Endothelial cell of umbilical vein (primary cell): ENCODE results near the gene PDCD1LG2. TPM values are rescaled to one million over a fixed set of nuclear protein-coding genes. Genes with fewer than 3 reads are reported as not detected.
A peak's percentile ranks its signal among the peaks of the same experiment; 100 is the strongest.
"Not testable (repeated sequence)": the region's sequence is repeated elsewhere in the genome, so short reads cannot be mapped to it uniquely, and the experiment has no call there.

Experiments
- Bru-seq: library from RNA; stranded (reverse); fragments of 400-500 nt; gene quantifications from one replicate; lab custom pipeline; 2021; lab: Mats Ljungman, UMichigan
- BruChase-seq, 2 experiments: library from RNA; stranded (reverse); fragments of 400-500 nt; gene quantifications; one replicate each; lab custom pipeline; 2021; lab: Mats Ljungman, UMichigan
- BruUV-seq: library from RNA; stranded (reverse); fragments of 400-500 nt; replicated peaks from 2 replicates; lab custom pipeline; 2021; lab: Mats Ljungman, UMichigan
- CTCF ChIA-PET: fragments of 300-600, 350-600 bp; sonication (Branson Sonifier 250); formaldehyde crosslinking; loops from one replicate; lab custom pipeline; 2021; ENCODE audit warnings: antibody characterized with exemption, inconsistent platforms; lab: Charles Lee
- POLR2A ChIA-PET: fragments of 300-600, 350-600 bp; sonication (Branson Sonifier 250); formaldehyde crosslinking; loops from one replicate; lab custom pipeline; 2021; ENCODE audit warnings: antibody characterized with exemption, inconsistent platforms; lab: Charles Lee
- DNase-seq: peaks from one replicate; pipeline ENCODE4 v3.0.0-alpha.2; 2011; ENCODE audit warnings: low read depth, low spot score
- FAIRE-seq: peaks from 2 replicates; lab custom pipeline; 2011; peaks lifted over from hg19 to GRCh38; lab: Jason Lieb, UNC
- H2AFZ ChIP-seq: 2 replicates; pipeline ENCODE4 v1.6.0; 2012; ENCODE audit warnings: low read depth, low read length, control low read depth, inconsistent platforms
- H3K27ac ChIP-seq: 2 replicates; pipeline ENCODE4 v1.5.1; 2011; ENCODE audit warnings: low read depth, mild to moderate bottlenecking, control low read depth, low read length, moderate library complexity; ENCODE audit not compliant: insufficient read depth
- H3K27me3 ChIP-seq, 2 experiments: 2 replicates each; pipeline versions ENCODE4 v1.6.0 to v1.6.1; 2011; ENCODE audit warnings: low read length in 2 of 2, mixed read lengths in 1 of 2; ENCODE audit not compliant: control insufficient read depth in 2 of 2, insufficient read depth in 2 of 2
- H3K36me3 ChIP-seq, 2 experiments: 2 replicates in 1 of 2; 3 replicates in 1 of 2; pipeline ENCODE4 v1.5.1; 2011; ENCODE audit warnings: low read length in 2 of 2, mild to moderate bottlenecking in 1 of 2, moderate library complexity in 1 of 2; ENCODE audit not compliant: control insufficient read depth in 2 of 2, insufficient read depth in 2 of 2; ENCODE audit errors: extremely low read depth in 1 of 2
- H3K4me1 ChIP-seq: 3 replicates; pipeline ENCODE4 v1.5.1; 2011; ENCODE audit warnings: mild to moderate bottlenecking, low read length; ENCODE audit not compliant: control insufficient read depth, insufficient read depth; ENCODE audit errors: extremely low read depth
- H3K4me2 ChIP-seq: 2 replicates; pipeline ENCODE4 v1.6.1; 2011; ENCODE audit warnings: low read length, control low read depth, mixed read lengths; ENCODE audit not compliant: insufficient read depth
- H3K4me3 ChIP-seq, 3 experiments: fragments of 200-600 bp in 1 of 3; sonication (generic), shearing (Covaris generic) in 1 of 3; replicated peaks in 1 of 3; 2 replicates each; pipeline ENCODE4 v1.5.1; 2011 to 2016; ENCODE audit warnings: control low read depth in 3 of 3, low read length in 3 of 3, mild to moderate bottlenecking in 2 of 3, inconsistent platforms in 1 of 3, low read depth in 1 of 3, moderate library complexity in 1 of 3; ENCODE audit not compliant: insufficient read depth in 1 of 3
- H3K79me2 ChIP-seq: 2 replicates; pipeline ENCODE4 v1.6.0; 2012; ENCODE audit warnings: low read length, inconsistent platforms; ENCODE audit not compliant: control insufficient read depth, insufficient read depth
- H3K9ac ChIP-seq: replicated peaks from 2 replicates; pipeline ENCODE3; 2011; ENCODE audit warnings: low read length, control low read depth; ENCODE audit not compliant: insufficient read depth; ENCODE audit errors: extremely low read depth
- H3K9me1 ChIP-seq: replicated peaks from 3 replicates; pipeline ENCODE4 v1.6.0; 2011; ENCODE audit warnings: mild to moderate bottlenecking, low read length; ENCODE audit not compliant: control insufficient read depth, insufficient read depth; ENCODE audit errors: extremely low read depth
- H3K9me3 ChIP-seq: replicated peaks from 2 replicates; pipeline ENCODE4 v1.5.1; 2012; ENCODE audit warnings: low read length, inconsistent platforms; ENCODE audit not compliant: control insufficient read depth, insufficient read depth
- H4K20me1 ChIP-seq: replicated peaks from 2 replicates; pipeline ENCODE3; 2011; ENCODE audit warnings: mild to moderate bottlenecking, low read length; ENCODE audit not compliant: control insufficient read depth, insufficient read depth; ENCODE audit errors: extremely low read depth
- EZH2 ChIP-seq: IDR thresholded peaks from 2 replicates; pipeline ENCODE4 v1.6.1; 2012; ENCODE audit warnings: borderline replicate concordance, low read depth, mild to moderate bottlenecking, moderate library complexity, low read length, inconsistent platforms; ENCODE audit not compliant: severe bottlenecking
- POLR2A ChIP-seq: IDR thresholded peaks from 2 replicates; pipeline ENCODE4 v1.6.1; 2012; ENCODE audit warnings: low read depth, mild to moderate bottlenecking, control low read depth, low read length
- POLR2AphosphoS5 ChIP-seq: IDR thresholded peaks from 2 replicates; pipeline ENCODE4 v1.6.1; 2012; ENCODE audit warnings: low read depth, mild to moderate bottlenecking, control low read depth, low read length, moderate library complexity; ENCODE audit not compliant: insufficient read depth
- dilution Hi-C: fragments of 300-500 bp; cut with MboI; formaldehyde crosslinking; loops from one replicate; pipeline ENCODE4 v1.15.0; 2019; ENCODE audit warnings: low sequenced_read_pairs; ENCODE audit not compliant: extremely low pct_ligation_motif_present
- intact Hi-C: fragments of 100-400 bp; cut with micrococcal nuclease; formaldehyde crosslinking; loops from one replicate; pipeline ENCODE4 v1.10.0; 2022
- long read RNA-seq: library from polyadenylated mRNA; stranded (forward); transcript quantifications from one replicate; pipeline ENCODE4 v2.0.0, GENCODE V29; 2021
- polyA minus RNA-seq, 3 experiments: library from RNA; depleted of rRNA, polyadenylated mRNA; stranded (reverse); fragments of >200 nt; gene quantifications; 1 replicate in 1 of 3; 2 replicates in 2 of 3; pipeline ENCODE4 v1.2.3, GENCODE V29; 2011
- polyA plus RNA-seq, 4 experiments: library from polyadenylated mRNA; depleted of rRNA in 3 of 4; stranded (reverse) in 3 of 4; unstranded in 1 of 4; fragments of >200 nt; gene quantifications; 2 replicates each; pipeline versions ENCODE4 v1.2.1 to v1.2.3, GENCODE V29; 2011 to 2012; ENCODE audit warnings: missing spikeins in 1 of 4
- total RNA-seq: library from RNA; stranded (reverse); gene quantifications from 2 replicates; pipeline ENCODE4 v1.2.3, GENCODE V29; 2021

PDCD1LG2 gene
- total RNA-seq: 9.5 and 9.7 TPM in 2 replicates
- 7.9 and 9.6 TPM in 2 replicates for polyA plus RNA-seq
- polyA plus RNA-seq (2011; cell fraction: cytosol; rRNA removed): 8.5 and 10.0 TPM in 2 replicates
- 8.6 and 9.5 TPM in 2 replicates for polyA plus RNA-seq (2011; cell fraction: nucleus; rRNA removed)
- 10.7 and 14.4 TPM in 2 replicates for polyA plus RNA-seq (2012)
- 15.5 and 22.7 TPM in 2 replicates for polyA minus RNA-seq
- polyA minus RNA-seq (2011; cell fraction: cytosol; rRNA and poly(A)+ RNA removed): not detected
- polyA minus RNA-seq (2011; cell fraction: nucleus; rRNA and poly(A)+ RNA removed): 10.7 and 16.8 TPM in 2 replicates
- percentile 66 among the genes with signal in this experiment for Bru-seq, nascent RNA
- percentile 55 among the genes with signal in this experiment for BruChase-seq, experiment 1, labeled RNA remaining after a 6-hour chase
- percentile 59 among the genes with signal in this experiment for BruChase-seq, experiment 2, labeled RNA remaining after a 2-hour chase
- long read RNA-seq, transcript PDCD1LG2-201 (7 exons, 2,365 nt): major isoform, 16 of 21 reads
- long read RNA-seq, partial matches to known transcripts: 3 of 21 reads
- long read RNA-seq, other reads (novel, unspliced or antisense): 2 of 21 reads

- Histone ChIP-seq H3K36me3 (no peaks in the 10 kb centered on the region), H3K4me2 (peak within 1 kb of the TSS; percentile 82), H3K27me3 (no peaks in the 10 kb centered on the region), H3K4me1 (peaks cover 47% of the 10 kb centered on the region), H3K79me2 (peaks cover 26% of the 10 kb centered on the region), H3K9me3 (no peaks in the 10 kb centered on the region), H3K9ac (peak within 1 kb of the TSS; percentile 83), H2AFZ (no peak within 1 kb of the TSS), H3K27ac (peak within 1 kb of the TSS; percentile 95), H3K9me1 (no peaks in the 10 kb centered on the region), H4K20me1 (no peaks in the 10 kb centered on the region), H3K4me3 (peak within 1 kb of the TSS; percentile 2 to 49 (median 7))
- peak; percentile 52 for FAIRE-seq
- BruUV-seq: no TSS peak
- dilution Hi-C loops: no loop called here
- DNase-seq: peak; percentile 69
- intact Hi-C loops: loop anchor here (1.0 to 2.0 kb wide), 2 partner anchors 40 to 76 kb away; no protein-coding TSS in a partner anchor
- ChIA-PET POLR2A (interaction anchor here (0.6 to 3.0 kb wide), 8 partner anchors 9 to 73 kb away, joined by 3 to 25 read pairs (median 8); partner anchors contain the start of gene CD274), CTCF (interaction anchor here (1.1 to 3.0 kb wide), 12 partner anchors 10 to 324 kb away, joined by 3 to 18 read pairs (median 6); partner anchors contain the start of gene CD274)
- TF ChIP-seq POLR2AphosphoS5 (peak; percentile 75), EZH2 (no peak), POLR2A (peak; percentile 79)
Observed at GRCh38 chr9:5510360-5510931, at the start of gene PDCD1LG2. TSS of gene PDCD1LG2 (plus strand) at chr9:5510531. CDS start at chr9:5522547, 12,016 bp downstream.

- CTCF ChIA-PET: interaction anchor here (1.6 to 2.5 kb wide), 2 partner anchors 14 to 125 kb away, joined by 4 to 6 read pairs; partner anchors contain the start of gene CD274
- H3K9me1 ChIP-seq, FAIRE-seq, H3K27me3 ChIP-seq, H3K9me3 ChIP-seq, H2AFZ ChIP-seq, H3K4me1 ChIP-seq, H3K9ac ChIP-seq, intact Hi-C loops, H3K79me2 ChIP-seq, H3K27ac ChIP-seq, BruUV-seq, POLR2A ChIA-PET, H3K4me3 ChIP-seq, H4K20me1 ChIP-seq, H3K4me2 ChIP-seq, DNase-seq, dilution Hi-C loops: not testable (repeated sequence)
- peaks cover 22 to 63% of the 10 kb centered on the region in 2 experiments for H3K36me3 ChIP-seq
Observed at GRCh38 chr9:5464831-5465330, 45.5 kb upstream of the PDCD1LG2 start.
